HCT116 (cell line): ENCODE results near the gene ENTREP1.

Experiments
- CTCF ChIP-seq, 3 experiments: fragments of 200-600 bp in 1 of 3; sonication (generic) in 1 of 3; IDR thresholded peaks in 2 of 3; conservative IDR thresholded peaks in 1 of 3; 2 replicates each; pipeline ENCODE4 v1.5.1; 2012 to 2017; ENCODE audit warnings: low read depth in 2 of 3, low read length in 2 of 3, antibody characterized with exemption in 1 of 3, borderline replicate concordance in 1 of 3, control low read depth in 1 of 3, mild to moderate bottlenecking in 1 of 3, mixed read lengths in 1 of 3, mixed run types in 1 of 3, moderate library complexity in 1 of 3; ENCODE audit not compliant: insufficient read depth in 1 of 3
- EGR1 ChIP-seq: IDR thresholded peaks from 2 replicates; pipeline ENCODE4 v1.6.1; 2012; ENCODE audit warnings: low read depth
- EZH2phosphoT487 ChIP-seq: fragments of 200-600 bp; IDR thresholded peaks from 2 replicates; pipeline ENCODE4 v1.6.1; 2018; ENCODE audit warnings: antibody characterized with exemption, borderline replicate concordance
- FOSL1 ChIP-seq: IDR thresholded peaks from 2 replicates; pipeline ENCODE4 v1.6.1; 2012; ENCODE audit warnings: low read depth
- MAX ChIP-seq: IDR thresholded peaks from 2 replicates; pipeline ENCODE4 v1.6.1; 2012
- POLR2A ChIP-seq: IDR thresholded peaks from 2 replicates; pipeline ENCODE4 v1.7.0; 2011; ENCODE audit warnings: borderline replicate concordance; ENCODE audit not compliant: insufficient read depth, insufficient read length; ENCODE audit errors: extremely low read depth
- POLR2AphosphoS5 ChIP-seq: IDR thresholded peaks from 2 replicates; pipeline ENCODE4 v1.6.1; 2011; ENCODE audit warnings: mild to moderate bottlenecking, low read depth, low read length, moderate library complexity
- RAD21 ChIP-seq: IDR thresholded peaks from 2 replicates; pipeline ENCODE4 v1.6.1; 2012; ENCODE audit warnings: low read depth, mild to moderate bottlenecking
- REST ChIP-seq: IDR thresholded peaks from 2 replicates; pipeline ENCODE4 v1.6.1; 2012; ENCODE audit warnings: low read depth
- SP1 ChIP-seq: IDR thresholded peaks from 2 replicates; pipeline ENCODE4 v1.6.1; 2012; ENCODE audit warnings: low read depth
- SRF ChIP-seq: IDR thresholded peaks from 2 replicates; pipeline ENCODE4 v1.6.1; 2012; ENCODE audit warnings: low read depth
- ZBTB33 ChIP-seq: IDR thresholded peaks from 2 replicates; pipeline ENCODE4 v1.6.1; 2011; ENCODE audit warnings: mild to moderate bottlenecking, low read length, moderate library complexity; ENCODE audit not compliant: insufficient replicate concordance; ENCODE audit errors: extremely low read depth

- TF ChIP-seq SRF (no peak), REST (no peak), CTCF (IDR thresholded peaks at IDR 0.05 in 2 of 3, conservative IDR thresholded peaks at IDR 0.05 in 1 of 3; ENCODE audit: borderline replicate concordance in 1 of 3, insufficient read depth in 1 of 3, low read depth in 2 of 3, low read length in 2 of 3) (no peak), POLR2A (no peak), FOSL1 (no peak), EGR1 (no peak), POLR2AphosphoS5 (no peak), ZBTB33 (no peak), RAD21 (no peak), EZH2phosphoT487 (no peak), MAX (no peak), SP1 (no peak)
Observed at GRCh38 chr9:69279084-69279731, 45.8 kb upstream of the ENTREP1 start.
